Naive thymus-derived CD4-positive, alpha-beta T cell (primary cell): Measurements from ENCODE around the gene MRTFB. TPM values are rescaled to one million over a fixed set of nuclear protein-coding genes. Genes with fewer than 3 reads are reported as not detected.
"Not testable (repeated sequence)": the region's sequence is repeated elsewhere in the genome, so short reads cannot be mapped to it uniquely, and the experiment has no call there.

Experiments used
- ATAC-seq: fragments of 150-1000 bp; cut with Tn5 transposase; 2 replicates; pipeline ENCODE4 v1.10.0; 2021; ENCODE audit warnings: mild to moderate bottlenecking, moderate library complexity
- CTCF ChIA-PET: fragments of 350-600 bp; sonication (Branson Sonifier 250); formaldehyde crosslinking; loops from one replicate; lab custom pipeline; 2021; ENCODE audit warnings: antibody characterized with exemption; lab: Charles Lee
- POLR2A ChIA-PET: fragments of 350-600 bp; sonication (Branson Sonifier 250); formaldehyde crosslinking; loops from one replicate; lab custom pipeline; 2021; ENCODE audit warnings: antibody characterized with exemption, inconsistent platforms; lab: Charles Lee
- DNase-seq, 9 donors: peaks; one replicate each; pipeline versions ENCODE4 v3.0.0 to v3.0.0-alpha.2; 2020 to 2022; ENCODE audit warnings: mixed read lengths in 1 of 9
- H3K27ac ChIP-seq: one replicate; pipeline ENCODE4 v1.7.0; 2013; ENCODE audit warnings: mild to moderate bottlenecking, low read depth, low read length, moderate library complexity
- H3K27me3 ChIP-seq, 2 donors: one replicate each; pipeline ENCODE4 v1.7.0; 2013; ENCODE audit warnings: low read length in 2 of 2, mild to moderate bottlenecking in 2 of 2, moderate library complexity in 2 of 2; ENCODE audit not compliant: control insufficient read depth in 2 of 2, insufficient read depth in 2 of 2
- H3K36me3 ChIP-seq, 3 experiments: 1 replicate in 2 of 3; 2 replicates in 1 of 3; pipeline ENCODE4 v1.7.0; 2013; ENCODE audit warnings: low read length in 3 of 3, mild to moderate bottlenecking in 3 of 3, moderate library complexity in 1 of 3; ENCODE audit not compliant: insufficient read depth in 3 of 3, control insufficient read depth in 2 of 3
- H3K4me1 ChIP-seq, 2 donors: one replicate each; pipeline ENCODE4 v1.7.0; 2013; ENCODE audit warnings: low read length in 2 of 2, mild to moderate bottlenecking in 2 of 2, moderate library complexity in 1 of 2; ENCODE audit not compliant: control insufficient read depth in 2 of 2, insufficient read depth in 2 of 2
- H3K4me3 ChIP-seq: 2 replicates; pipeline ENCODE4 v1.7.0; 2013; ENCODE audit warnings: mild to moderate bottlenecking, low read length
- H3K9me3 ChIP-seq, 3 experiments: 1 replicate in 2 of 3; 2 replicates in 1 of 3; pipeline ENCODE4 v1.7.0; 2013; ENCODE audit warnings: low read length in 3 of 3; ENCODE audit not compliant: control insufficient read depth in 2 of 3
- H3K27ac Mint-ChIP-seq, 9 donors: one replicate each; pipeline ENCODE4 v1.8.0; 2020 to 2022; ENCODE audit warnings: mixed read lengths in 9 of 9, mild to moderate bottlenecking in 8 of 9, moderate library complexity in 5 of 9, inconsistent platforms in 2 of 9
- H3K27me3 Mint-ChIP-seq, 5 donors: one replicate each; pipeline ENCODE4 v1.8.0; 2021 to 2022; ENCODE audit warnings: mixed read lengths in 5 of 5, mild to moderate bottlenecking in 1 of 5
- H3K36me3 Mint-ChIP-seq, 5 donors: one replicate each; pipeline ENCODE4 v1.8.0; 2020 to 2022; ENCODE audit warnings: mixed read lengths in 5 of 5, mild to moderate bottlenecking in 3 of 5, inconsistent platforms in 1 of 5
- H3K4me1 Mint-ChIP-seq, 7 donors: one replicate each; pipeline ENCODE4 v1.8.0; 2020 to 2022; ENCODE audit warnings: mixed read lengths in 7 of 7, mild to moderate bottlenecking in 3 of 7, inconsistent platforms in 1 of 7
- H3K4me3 Mint-ChIP-seq, 10 donors: one replicate each; pipeline ENCODE4 v1.8.0; 2020 to 2022; ENCODE audit warnings: mild to moderate bottlenecking in 10 of 10, mixed read lengths in 10 of 10, moderate library complexity in 6 of 10, inconsistent platforms in 2 of 10
- H3K9me3 Mint-ChIP-seq, 11 donors: one replicate each; pipeline ENCODE4 v1.8.0; 2020 to 2022; ENCODE audit warnings: mixed read lengths in 11 of 11, mild to moderate bottlenecking in 4 of 11, inconsistent platforms in 1 of 11, moderate library complexity in 1 of 11
- intact Hi-C, 2 donors: fragments of 100-400 bp; cut with micrococcal nuclease; formaldehyde crosslinking; loops; one replicate each; pipeline ENCODE4 v1.15.1; 2023
- polyA plus RNA-seq, 2 donors: library from polyadenylated mRNA; unstranded; fragments of 300-500 nt; fragmentation: Illumina TruSeq; gene quantifications; one replicate each; pipeline ENCODE4 v1.2.3, GENCODE V29; 2021
- total RNA-seq, 6 experiments: library from RNA in 5 of 6; stranded (reverse) in 5 of 6; gene quantifications; 1 replicate in 5 of 6; 2 replicates in 1 of 6; pipeline ENCODE4 v1.2.3 and lab custom pipeline; 2021 to 2026

MRTFB gene
- total and polyA plus RNA-seq, 7 experiments from 2014 or later = 9.1 to 33.2 (median 25.4) TPM

GRCh38 chr16:14047121-14047859 is 23.8 kb upstream of the MRTFB start:
- CTCF ChIA-PET = interaction anchor here (0.5 kb wide), 1 partner anchor 1708 kb away, joined by 3 read pairs; no protein-coding TSS in a partner anchor

GRCh38 chr16:14050291-14051027 is 20.7 kb upstream of the MRTFB start:
- no peaks in the 10 kb centered on the region for H3K27me3 ChIP-seq
- Mint-ChIP-seq H3K9me3 (no peaks in the 10 kb centered on the region), H3K27me3 (peaks cover 0 to 5% (median 0%) of the 10 kb centered on the region in 5 donors)

More at GRCh38 chr16:14047121-14047859, 23.8 kb upstream of the MRTFB start:
- DNase-seq, H3K9me3 ChIP-seq, H3K4me1 ChIP-seq, H3K4me3 ChIP-seq, H3K4me3 Mint-ChIP-seq, ATAC-seq, H3K36me3 ChIP-seq, H3K27ac ChIP-seq, H3K4me1 Mint-ChIP-seq, H3K27me3 ChIP-seq, H3K27ac Mint-ChIP-seq, intact Hi-C loops, H3K9me3 Mint-ChIP-seq, H3K27me3 Mint-ChIP-seq, POLR2A ChIA-PET, H3K36me3 Mint-ChIP-seq: not testable (repeated sequence)

GRCh38 chr16:14051103-14051729 is 19.9 kb upstream of the MRTFB start:
- H3K27me3 ChIP-seq = no peaks in the 10 kb centered on the region
- Mint-ChIP-seq H3K27ac (no peak overlapping the region), H3K9me3 (peaks cover 0 to 2% (median 0%) of the 10 kb centered on the region in 11 donors), H3K27me3 (peaks cover 0 to 5% (median 0%) of the 10 kb centered on the region in 5 donors), H3K36me3 (peaks cover 0 to under 1% (median 0%) of the 10 kb centered on the region in 5 donors), H3K4me3 (no peak overlapping the region), H3K4me1 (peaks cover 0 to 3% (median 0%) of the 10 kb centered on the region in 7 donors)
- H3K4me1 ChIP-seq = no peaks in the 10 kb centered on the region
- intact Hi-C loops = no loop called here
- H3K4me3 ChIP-seq = no peak overlapping the region
- no peak overlapping the region for H3K27ac ChIP-seq
- DNase-seq (no peak), ATAC-seq (no peak)
- H3K9me3 ChIP-seq = no peaks in the 10 kb centered on the region
- ChIA-PET CTCF (no interaction called here), POLR2A (no interaction called here)
- H3K36me3 ChIP-seq = no peaks in the 10 kb centered on the region

More at GRCh38 chr16:14050291-14051027, 20.7 kb upstream of the MRTFB start:
- H3K27ac ChIP-seq = no peak overlapping the region
- Mint-ChIP-seq H3K27ac (no peak overlapping the region), H3K4me1 (peaks cover 0 to 3% (median 0%) of the 10 kb centered on the region in 7 donors), H3K36me3 (no peaks in the 10 kb centered on the region), H3K4me3 (no peak overlapping the region)
- no peaks in the 10 kb centered on the region for H3K4me1 ChIP-seq
- no peaks in the 10 kb centered on the region for H3K9me3 ChIP-seq
- ChIA-PET CTCF (no interaction called here), POLR2A (no interaction called here)
- no peak overlapping the region for H3K4me3 ChIP-seq
- no peak for DNase-seq
- no peaks in the 10 kb centered on the region for H3K36me3 ChIP-seq
- intact Hi-C loops = no loop called here
- no peak for ATAC-seq

- intact Hi-C loops = no loop called here
- Histone ChIP-seq H3K27ac (no peak overlapping the region), H3K4me1 (no peaks in the 10 kb centered on the region), H3K27me3 (peaks cover 0 to 3% of the 10 kb centered on the region in 2 donors), H3K36me3 (no peaks in the 10 kb centered on the region), H3K4me3 (no peak overlapping the region), H3K9me3 (no peaks in the 10 kb centered on the region)
- Mint-ChIP-seq H3K27me3 (peaks cover 5 to 10% (median 7%) of the 10 kb centered on the region in 5 donors), H3K4me1 (no peaks in the 10 kb centered on the region), H3K4me3 (no peak overlapping the region), H3K9me3 (peaks cover 0 to 14% (median 6%) of the 10 kb centered on the region in 11 donors), H3K36me3 (peaks cover 0 to 14% (median 7%) of the 10 kb centered on the region in 5 donors), H3K27ac (no peak overlapping the region)
- POLR2A ChIA-PET = no interaction called here
- DNase-seq = no peak
- no peak for ATAC-seq
- CTCF ChIA-PET = no interaction called here
Observed at GRCh38 chr16:14056970-14057369, 14.1 kb upstream of the MRTFB start.

GRCh38 chr16:14057878-14058382 is 13.2 kb upstream of the MRTFB start:
- H3K27me3 Mint-ChIP-seq = peaks cover 5 to 10% (median 7%) of the 10 kb centered on the region in 5 donors
- Histone ChIP-seq H3K36me3 (no peaks in the 10 kb centered on the region), H3K4me3 (no peak overlapping the region), H3K9me3 (no peaks in the 10 kb centered on the region), H3K27me3 (peaks cover 0 to 3% of the 10 kb centered on the region in 2 donors), H3K4me1 (no peaks in the 10 kb centered on the region), H3K27ac (no peak overlapping the region)
- POLR2A ChIA-PET = no interaction called here
- H3K4me1 Mint-ChIP-seq = no peaks in the 10 kb centered on the region
- DNase-seq (no peak), ATAC-seq (no peak)
- no peak overlapping the region for H3K27ac Mint-ChIP-seq
- peaks cover 0 to 14% (median 6%) of the 10 kb centered on the region in 11 donors for H3K9me3 Mint-ChIP-seq
- intact Hi-C loops = no loop called here
- H3K4me3 Mint-ChIP-seq = no peak overlapping the region
- H3K36me3 Mint-ChIP-seq = peaks cover 0 to 14% (median 7%) of the 10 kb centered on the region in 5 donors
- CTCF ChIA-PET = no interaction called here

- H3K4me3 Mint-ChIP-seq = no peak overlapping the region
- ATAC-seq = no peak
- H3K27ac Mint-ChIP-seq = no peak overlapping the region
- peaks cover 0 to 10% (median under 1%) of the 10 kb centered on the region in 5 donors for H3K36me3 Mint-ChIP-seq
- ChIA-PET POLR2A (interaction anchor here (0.8 kb wide), 1 partner anchor 11 kb away, joined by 3 read pairs; no protein-coding TSS in a partner anchor), CTCF (no interaction called here)
- intact Hi-C loops = no loop called here
- H3K9me3 Mint-ChIP-seq = peaks cover 0 to 6% (median 3%) of the 10 kb centered on the region in 11 donors
- Histone ChIP-seq H3K27me3 (no peaks in the 10 kb centered on the region), H3K4me1 (no peaks in the 10 kb centered on the region), H3K36me3 (no peaks in the 10 kb centered on the region), H3K4me3 (no peak overlapping the region), H3K27ac (no peak overlapping the region), H3K9me3 (no peaks in the 10 kb centered on the region)
- DNase-seq = no peak
- peaks cover 5 to 10% (median 7%) of the 10 kb centered on the region in 5 donors for H3K27me3 Mint-ChIP-seq
- no peaks in the 10 kb centered on the region for H3K4me1 Mint-ChIP-seq
Observed at GRCh38 chr16:14061732-14062259, 9.3 kb upstream of the MRTFB start.
